Measurements from ENCODE around the gene SARDH.
"Not testable (repeated sequence)": the region's sequence is repeated elsewhere in the genome, so short reads cannot be mapped to it uniquely, and the experiment has no call there.

The SARDH gene

GRCh38 chr9:133629221-133630110 lies 108.7 kb downstream of the SARDH start:
- no peak for DNase-seq (ENCODE audit: low spot score)

- no peak for DNase-seq (ENCODE audit: low spot score)
Measured at GRCh38 chr9:133628766-133629165, 109.4 kb downstream of the SARDH start.

DNA sequence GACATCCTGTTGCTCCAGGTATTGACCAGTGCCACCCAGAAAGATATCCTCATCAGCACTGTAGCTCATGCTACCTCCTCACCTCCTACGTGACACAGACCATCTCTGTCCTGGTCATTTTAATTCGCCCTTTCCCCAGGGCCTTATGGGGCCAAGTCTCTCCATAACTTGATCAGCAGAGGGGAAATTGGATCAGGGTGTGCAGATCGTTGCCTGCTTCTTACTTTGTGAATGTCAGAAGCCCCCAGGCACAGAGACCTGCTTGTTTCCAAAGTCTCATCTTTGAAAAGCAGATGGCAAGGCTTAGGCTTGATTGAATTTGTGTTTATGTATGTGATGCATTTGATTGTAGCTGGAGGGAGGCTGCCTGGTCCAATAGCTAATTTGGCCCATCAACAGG lies 110.8 kb downstream of the SARDH start:
- DNase-seq (ENCODE audit: low spot score): no peak

DNA sequence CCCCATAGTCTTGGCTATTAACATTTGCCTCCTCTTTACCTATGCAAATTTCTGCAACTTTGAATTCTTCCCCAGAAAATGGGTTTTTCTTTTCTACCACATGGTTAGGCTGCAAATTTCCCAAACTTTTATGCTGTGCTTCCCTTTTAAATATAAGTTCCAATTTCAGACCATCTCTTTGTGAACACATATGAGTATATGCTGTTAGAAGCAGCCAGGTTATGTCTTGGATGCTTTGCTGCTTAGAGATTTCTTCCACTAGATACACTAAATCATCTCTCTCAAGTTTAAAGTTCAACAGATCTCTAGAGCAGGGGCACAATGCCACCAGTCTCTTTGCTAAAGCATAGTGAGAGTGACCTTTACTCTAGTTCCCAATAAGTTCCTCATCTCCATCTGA lies 112.1 kb downstream of the SARDH start:
- not testable (repeated sequence) for DNase-seq (ENCODE audit: low spot score)

DNA sequence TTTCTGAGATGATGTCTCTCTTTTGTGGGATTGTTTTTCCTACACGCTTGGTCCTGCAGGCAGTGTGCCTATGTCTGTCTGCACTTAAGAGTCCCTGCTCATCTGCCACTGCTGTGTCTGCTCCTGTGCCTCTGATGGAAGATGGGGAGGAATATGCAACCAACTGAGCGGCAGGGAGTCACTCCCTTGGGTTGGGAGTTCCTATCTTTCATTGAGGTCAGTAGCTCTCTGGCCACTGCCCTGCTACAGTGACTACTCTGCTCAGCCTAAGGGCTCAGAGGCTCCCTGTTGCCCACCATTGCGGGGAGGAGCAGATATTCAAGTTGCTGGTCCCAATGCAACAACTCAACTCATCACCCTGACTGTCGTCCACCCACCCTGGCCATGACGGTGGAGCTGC lies 115.6 kb downstream of the SARDH start:
- no peak for DNase-seq (ENCODE audit: low spot score)

DNA sequence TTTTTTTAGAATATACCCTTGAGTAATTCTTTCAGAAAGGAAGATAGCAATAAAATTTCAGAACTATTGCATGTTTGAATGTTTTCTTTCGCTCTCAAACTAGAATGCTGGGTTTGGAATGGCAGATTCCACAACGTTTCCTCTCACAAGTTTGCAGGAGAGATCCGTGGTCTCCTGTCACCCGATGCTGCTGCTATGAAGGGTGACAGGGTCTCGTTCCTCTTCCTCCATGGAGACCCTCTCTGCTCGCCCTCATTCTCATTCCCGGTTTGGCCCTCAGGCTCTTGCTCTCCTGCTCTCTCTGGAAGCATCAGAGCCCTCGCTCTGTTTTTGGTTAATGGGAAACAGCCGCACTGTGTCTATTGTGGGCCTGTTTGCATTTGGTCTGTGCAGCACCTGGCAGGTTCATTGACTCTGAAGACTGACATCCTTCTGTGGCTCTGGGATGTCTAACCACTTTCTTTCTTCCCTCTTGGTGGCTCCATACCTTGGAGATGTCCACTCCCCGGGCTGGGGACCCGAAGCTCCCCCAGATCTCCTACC lies 116.4 kb downstream of the SARDH start:
- DNase-seq (ENCODE audit: low spot score): no peak

- no peak for DNase-seq (ENCODE audit: low spot score)
Measured at GRCh38 chr9:133619791-133620190, 118.4 kb downstream of the SARDH start.

DNA sequence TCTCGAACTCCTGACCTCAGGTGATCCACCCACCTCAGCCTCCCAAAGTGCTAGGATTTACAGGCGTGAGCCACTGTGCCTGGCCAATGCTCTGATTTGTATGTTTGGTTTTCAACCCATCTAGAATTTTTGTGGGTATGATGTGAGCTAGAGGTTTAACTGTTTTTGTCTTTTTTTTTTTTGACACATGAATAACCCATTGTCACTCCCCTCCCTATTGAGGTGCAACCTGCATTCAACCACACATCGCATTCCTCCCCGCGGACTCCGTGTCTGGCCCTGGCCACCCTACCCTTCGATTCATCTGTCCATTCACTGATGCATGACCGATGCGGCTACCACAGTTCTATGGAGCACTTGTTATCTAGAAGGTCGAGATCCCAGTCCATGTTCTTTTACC lies 119.4 kb downstream of the SARDH start:
- no peak for DNase-seq (ENCODE audit: low spot score)

DNA sequence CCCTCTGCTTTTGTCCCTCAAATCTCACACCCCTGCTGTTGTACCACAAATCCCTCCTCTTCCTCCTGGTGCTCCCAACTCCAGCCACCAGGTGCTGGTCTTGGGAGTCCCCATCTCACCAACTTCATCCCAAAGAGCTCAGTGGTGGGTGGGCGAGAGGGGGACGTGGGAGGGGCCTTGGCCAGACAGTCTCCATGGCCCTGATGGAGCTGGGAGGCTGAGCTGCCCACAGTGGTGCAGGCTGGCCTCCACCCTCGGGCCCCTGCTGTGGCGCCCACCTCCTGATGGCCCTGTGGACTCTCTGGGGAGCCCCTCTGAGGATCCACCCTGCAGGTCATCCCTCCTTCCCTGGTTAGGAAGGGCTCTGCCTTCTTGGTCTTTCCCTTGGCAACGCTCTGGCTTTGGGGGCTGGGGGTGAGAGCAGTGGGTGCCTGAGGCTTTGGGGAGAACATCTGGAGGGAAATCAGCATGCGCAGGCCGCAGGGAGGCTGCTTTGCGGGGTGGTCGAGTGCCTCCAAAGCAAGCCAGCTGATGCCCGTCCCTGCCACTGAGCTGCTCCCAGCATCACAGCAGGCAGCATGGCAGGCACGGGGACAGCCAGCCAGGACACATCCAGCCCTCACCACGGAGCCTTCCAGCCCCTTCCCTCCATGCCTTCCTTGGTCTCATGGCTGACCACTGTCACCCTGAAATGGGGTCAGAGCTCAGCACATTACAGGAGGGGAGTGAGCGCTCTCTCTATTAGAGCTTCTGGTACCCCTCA lies 121.3 kb downstream of the SARDH start:
- DNase-seq (ENCODE audit: low spot score): no peak

DNA sequence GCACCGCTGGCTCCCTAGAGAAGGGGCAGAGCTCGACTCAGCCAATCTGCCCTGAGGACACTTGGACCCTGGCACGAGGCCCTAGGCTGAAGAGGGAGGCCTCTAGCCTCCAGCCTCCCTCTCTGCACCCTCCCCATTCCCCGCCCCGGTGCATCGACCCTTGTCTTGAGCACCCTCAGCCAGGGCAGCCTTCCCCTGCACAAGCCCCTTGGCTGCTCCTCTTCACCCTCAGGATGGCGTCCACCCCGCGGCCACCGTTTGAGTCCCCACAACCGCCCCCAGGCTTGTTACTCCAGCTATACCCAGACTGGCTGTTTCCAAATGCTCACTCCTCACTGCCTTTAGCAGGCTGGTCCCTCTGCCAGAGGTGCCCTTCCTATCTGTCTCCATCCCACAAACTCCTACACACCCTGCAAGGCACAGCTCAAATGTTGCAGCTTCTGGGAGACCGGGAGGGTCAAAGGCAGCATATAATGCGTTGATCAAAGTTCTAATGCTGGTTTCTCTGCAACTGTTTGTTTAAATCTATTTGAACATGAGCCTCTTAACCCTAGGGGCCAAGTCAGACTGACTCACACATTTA lies 122.5 kb downstream of the SARDH start:
- no peak for DNase-seq (ENCODE audit: low spot score)

GRCh38 chr9:133615186-133615585 lies 123.0 kb downstream of the SARDH start:
- DNase-seq (ENCODE audit: low spot score): no peak

DNA sequence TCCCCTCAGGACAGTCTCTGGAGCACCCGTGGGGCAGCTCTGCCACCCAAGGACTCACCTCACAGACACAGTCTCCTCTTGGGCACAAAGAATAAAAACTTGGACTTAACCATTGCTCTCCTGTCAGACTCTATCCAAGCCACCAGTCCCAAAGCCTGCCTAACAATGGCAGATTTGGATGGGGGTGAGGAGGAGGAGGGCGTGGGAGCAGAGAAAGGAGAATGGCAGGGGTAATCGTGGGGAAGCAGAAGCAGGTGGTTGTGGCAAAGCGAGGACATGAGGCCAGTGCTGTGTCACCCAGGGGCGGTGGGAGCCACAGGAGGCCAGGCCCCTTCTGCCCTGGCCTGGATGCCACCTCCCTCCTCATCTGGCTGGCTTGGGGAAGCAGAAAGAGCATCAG lies 123.5 kb downstream of the SARDH start:
- no peak for DNase-seq (ENCODE audit: low spot score)

DNA sequence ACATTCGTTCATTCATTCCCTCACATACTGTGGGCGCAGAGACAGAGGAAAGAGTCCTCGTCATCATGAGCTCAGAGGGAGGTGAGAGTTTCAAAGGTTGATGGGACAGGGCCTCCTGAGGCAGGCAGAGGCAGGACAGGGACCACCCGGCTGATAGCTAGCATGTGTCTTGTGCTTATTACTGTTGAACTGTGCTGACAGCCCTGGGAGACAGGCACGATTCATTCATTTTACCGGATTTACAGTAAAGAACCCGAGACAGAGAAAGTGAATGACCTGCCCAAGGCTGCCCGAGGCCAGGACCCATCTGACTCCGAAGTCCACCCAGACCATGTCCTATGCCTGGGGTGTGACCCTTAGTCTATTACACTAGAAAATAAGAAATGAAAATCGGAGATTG lies 124.1 kb downstream of the SARDH start:
- DNase-seq (ENCODE audit: low spot score): no peak

Data from COLO829 (cell line).